Measurements from ENCODE around the gene MED26.

DNA sequence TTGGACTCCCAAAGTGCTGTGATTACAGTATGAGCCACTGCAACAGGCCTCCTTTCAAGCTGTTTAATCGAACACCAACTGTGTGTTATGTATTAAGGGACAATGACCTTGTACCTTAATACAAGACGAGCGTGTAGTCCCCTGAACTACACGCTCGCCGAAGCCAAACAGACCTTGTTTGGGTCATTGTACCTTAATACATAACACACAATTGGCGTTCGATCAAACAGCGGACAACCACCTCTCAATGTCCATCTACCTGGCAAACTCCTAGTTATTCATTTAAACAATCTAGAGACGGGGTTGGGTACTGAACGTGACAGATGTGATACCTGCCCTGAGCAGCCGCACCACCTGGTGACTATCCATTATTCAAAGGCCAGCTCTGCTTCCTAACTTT lies 87.1 kb downstream of the MED26 start:
- no peak for TF ChIP-seq POLR2A (IDR thresholded peaks at IDR 0.05)
- TF ChIP-seq, protein P1, sequence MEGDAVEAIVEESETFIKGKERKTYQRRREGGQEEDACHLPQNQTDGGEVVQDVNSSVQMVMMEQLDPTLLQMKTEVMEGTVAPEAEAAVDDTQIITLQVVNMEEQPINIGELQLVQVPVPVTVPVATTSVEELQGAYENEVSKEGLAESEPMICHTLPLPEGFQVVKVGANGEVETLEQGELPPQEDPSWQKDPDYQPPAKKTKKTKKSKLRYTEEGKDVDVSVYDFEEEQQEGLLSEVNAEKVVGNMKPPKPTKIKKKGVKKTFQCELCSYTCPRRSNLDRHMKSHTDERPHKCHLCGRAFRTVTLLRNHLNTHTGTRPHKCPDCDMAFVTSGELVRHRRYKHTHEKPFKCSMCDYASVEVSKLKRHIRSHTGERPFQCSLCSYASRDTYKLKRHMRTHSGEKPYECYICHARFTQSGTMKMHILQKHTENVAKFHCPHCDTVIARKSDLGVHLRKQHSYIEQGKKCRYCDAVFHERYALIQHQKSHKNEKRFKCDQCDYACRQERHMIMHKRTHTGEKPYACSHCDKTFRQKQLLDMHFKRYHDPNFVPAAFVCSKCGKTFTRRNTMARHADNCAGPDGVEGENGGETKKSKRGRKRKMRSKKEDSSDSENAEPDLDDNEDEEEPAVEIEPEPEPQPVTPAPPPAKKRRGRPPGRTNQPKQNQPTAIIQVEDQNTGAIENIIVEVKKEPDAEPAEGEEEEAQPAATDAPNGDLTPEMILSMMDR (IDR thresholded peaks at IDR 0.05) = no peak

Data from lower leg skin (tissue), 3 donors.